Mesothelial cell of epicardium (in vitro differentiated cells): ENCODE results near the gene CREB3L1. TPM values are rescaled to one million over a fixed set of nuclear protein-coding genes. Genes with fewer than 3 reads are reported as not detected.

Source experiments
- DNase-seq, 2 experiments: peaks; one replicate each; pipeline ENCODE4 v3.0.0; 2021; ENCODE audit warnings: low spot score in 2 of 2; ENCODE audit not compliant: unreplicated experiment in 2 of 2
- H3K27ac Mint-ChIP-seq: 2 replicates; pipeline ENCODE4 v1.8.0; 2021; ENCODE audit warnings: mixed read lengths
- H3K27me3 Mint-ChIP-seq: 2 replicates; pipeline ENCODE4 v1.8.0; 2021; ENCODE audit warnings: low read depth, mixed read lengths
- H3K36me3 Mint-ChIP-seq: 2 replicates; pipeline ENCODE4 v1.8.0; 2021; ENCODE audit warnings: mixed read lengths
- H3K4me1 Mint-ChIP-seq: 2 replicates; pipeline ENCODE4 v1.8.0; 2021; ENCODE audit warnings: mixed read lengths
- H3K4me3 Mint-ChIP-seq: 2 replicates; pipeline ENCODE4 v1.8.0; 2021; ENCODE audit warnings: mild to moderate bottlenecking, moderate library complexity, mixed read lengths
- H3K9me3 Mint-ChIP-seq: 2 replicates; pipeline ENCODE4 v1.8.0; 2021; ENCODE audit warnings: mixed read lengths
- CTCF ChIP-seq: fragments of 200-600 bp; sonication (generic); IDR thresholded peaks from one replicate; pipeline ENCODE4 v1.5.0; 2021; ENCODE audit warnings: antibody characterized with exemption; ENCODE audit not compliant: unreplicated experiment
- total RNA-seq: library from RNA; stranded (reverse); gene quantifications from 3 replicates; pipeline ENCODE4 v1.2.1, GENCODE V29; 2021

CREB3L1 gene
- total RNA-seq, 1 donor from 2014 or later, result 34.5 TPM

GRCh38 chr11:46348566-46349401, 71.3 kb downstream of the CREB3L1 start:
- TF ChIP-seq CTCF, result no peak
- no peaks in the 10 kb centered on the region for H3K36me3 Mint-ChIP-seq
- no peak overlapping the region for H3K27ac Mint-ChIP-seq
- peaks cover 37% of the 10 kb centered on the region for H3K4me1 Mint-ChIP-seq
- no peak for DNase-seq
- H3K27me3 Mint-ChIP-seq, result no peaks in the 10 kb centered on the region
- no peaks in the 10 kb centered on the region for H3K9me3 Mint-ChIP-seq
- peak overlapping the region; percentile 72 for H3K4me3 Mint-ChIP-seq

- no peaks in the 10 kb centered on the region for H3K27me3 Mint-ChIP-seq
- no peak for DNase-seq
- no peak overlapping the region for H3K4me3 Mint-ChIP-seq
- TF ChIP-seq CTCF, result no peak
- H3K4me1 Mint-ChIP-seq, result peaks cover 27% of the 10 kb centered on the region
- H3K36me3 Mint-ChIP-seq, result no peaks in the 10 kb centered on the region
- no peaks in the 10 kb centered on the region for H3K9me3 Mint-ChIP-seq
- no peak overlapping the region for H3K27ac Mint-ChIP-seq
Measured at GRCh38 chr11:46350695-46351094, 73.2 kb downstream of the CREB3L1 start.

GRCh38 chr11:46351148-46351547, 73.7 kb downstream of the CREB3L1 start:
- Mint-ChIP-seq H3K9me3 (no peaks in the 10 kb centered on the region), H3K27ac (no peak overlapping the region), H3K4me3 (no peak overlapping the region), H3K36me3 (no peaks in the 10 kb centered on the region), H3K27me3 (no peaks in the 10 kb centered on the region), H3K4me1 (peaks cover 27% of the 10 kb centered on the region)
- DNase-seq, result no peak
- TF ChIP-seq CTCF, result no peak

GRCh38 chr11:46351606-46352005, 74.1 kb downstream of the CREB3L1 start:
- DNase-seq, result no peak
- H3K9me3 Mint-ChIP-seq, result no peaks in the 10 kb centered on the region
- H3K27me3 Mint-ChIP-seq, result no peaks in the 10 kb centered on the region
- H3K4me1 Mint-ChIP-seq, result peaks cover 24% of the 10 kb centered on the region
- peak overlapping the region; percentile 6 for H3K27ac Mint-ChIP-seq
- no peak for TF ChIP-seq CTCF
- no peak overlapping the region for H3K4me3 Mint-ChIP-seq
- H3K36me3 Mint-ChIP-seq, result no peaks in the 10 kb centered on the region

- no peaks in the 10 kb centered on the region for H3K27me3 Mint-ChIP-seq
- TF ChIP-seq CTCF, result peak; percentile 71
- peaks cover 19% of the 10 kb centered on the region for H3K4me1 Mint-ChIP-seq
- no peaks in the 10 kb centered on the region for H3K36me3 Mint-ChIP-seq
- H3K4me3 Mint-ChIP-seq, result no peak overlapping the region
- peak in 1 of 2 experiments; percentile 63 for DNase-seq
- no peaks in the 10 kb centered on the region for H3K9me3 Mint-ChIP-seq
- H3K27ac Mint-ChIP-seq, result peak overlapping the region; percentile 6
Measured at GRCh38 chr11:46352063-46352841, 74.8 kb downstream of the CREB3L1 start.
